ENCODE measurements around the gene GPR142.

- TF ChIP-seq CTCF (IDR thresholded peaks at IDR 0.05; ENCODE audit: borderline replicate concordance, extremely low read depth, low read length, poor library complexity, severe bottlenecking): no peak
- TF ChIP-seq EZH2 (IDR thresholded peaks at IDR 0.05; ENCODE audit: borderline replicate concordance, low read depth, low read length, severe bottlenecking): no peak
These were observed 36.9 kb upstream of the GPR142 start for GRCh38 chr17:74330446-74330845.
